C4-2B (cell line): ENCODE data around the gene KLHL22.

Source experiments
- CTCF ChIP-seq: fragments of 450-650 bp; conservative IDR thresholded peaks from 2 replicates; pipeline ENCODE4 v1.5.1; 2017; ENCODE audit warnings: mild to moderate bottlenecking
- ZFX ChIP-seq: fragments of 450-650 bp; IDR thresholded peaks from 2 replicates; pipeline ENCODE4 v1.6.1; 2017

- TF ChIP-seq ZFX (no peak), CTCF (no peak)
Measured at GRCh38 chr22:20506543-20507252, 11.1 kb upstream of the KLHL22 start.
